Mammary epithelial cell (primary cell): ENCODE data around the gene DCAKD.

Experiments used
- CTCF ChIP-seq, 2 donors: IDR thresholded peaks in 1 of 2; conservative IDR thresholded peaks in 1 of 2; 2 replicates each; pipeline ENCODE4 v1.5.1; 2011 to 2012; ENCODE audit warnings: inconsistent platforms in 2 of 2, low read length in 2 of 2, mild to moderate bottlenecking in 2 of 2, control low read depth in 1 of 2, low read depth in 1 of 2; ENCODE audit not compliant: insufficient read depth in 1 of 2; ENCODE audit errors: extremely low read depth in 1 of 2
- EZH2 ChIP-seq: IDR thresholded peaks from 2 replicates; pipeline ENCODE4 v1.6.1; 2012; ENCODE audit warnings: low read length, inconsistent platforms, borderline replicate concordance

- no peak for TF ChIP-seq CTCF (conservative IDR thresholded peaks at IDR 0.05 in 1 of 2, IDR thresholded peaks at IDR 0.05 in 1 of 2; ENCODE audit: extremely low read depth in 1 of 2, insufficient read depth in 1 of 2, low read depth in 1 of 2, low read length in 2 of 2)
- no peak for TF ChIP-seq EZH2
These were observed 19.9 kb downstream of the DCAKD start for GRCh38 chr17:45031231-45032173.
